Osteocyte (in vitro differentiated cells): ENCODE results near the gene EPHB2. TPM values are rescaled to one million over a fixed set of nuclear protein-coding genes. Genes with fewer than 3 reads are reported as not detected.

ENCODE experiments used
- DNase-seq: peaks from one replicate; pipeline ENCODE4 v3.0.0; 2021; ENCODE audit warnings: mixed read lengths; ENCODE audit not compliant: unreplicated experiment; ENCODE audit errors: extremely low spot score
- H3K27ac Mint-ChIP-seq: one replicate; pipeline ENCODE4 v1.8.0; 2021; ENCODE audit warnings: mild to moderate bottlenecking, mixed read lengths; ENCODE audit not compliant: unreplicated experiment
- H3K27me3 Mint-ChIP-seq: one replicate; pipeline ENCODE4 v1.8.0; 2021; ENCODE audit warnings: mixed read lengths; ENCODE audit not compliant: unreplicated experiment
- H3K36me3 Mint-ChIP-seq: one replicate; pipeline ENCODE4 v1.8.0; 2021; ENCODE audit warnings: mixed read lengths; ENCODE audit not compliant: unreplicated experiment
- H3K4me1 Mint-ChIP-seq: one replicate; pipeline ENCODE4 v1.8.0; 2021; ENCODE audit warnings: mixed read lengths; ENCODE audit not compliant: unreplicated experiment
- H3K4me3 Mint-ChIP-seq: one replicate; pipeline ENCODE4 v1.8.0; 2021; ENCODE audit warnings: mild to moderate bottlenecking, moderate library complexity, mixed read lengths; ENCODE audit not compliant: unreplicated experiment
- H3K9me3 Mint-ChIP-seq: one replicate; pipeline ENCODE4 v1.8.0; 2021; ENCODE audit warnings: mixed read lengths; ENCODE audit not compliant: unreplicated experiment
- CTCF ChIP-seq: fragments of 200-600 bp; sonication (generic); IDR thresholded peaks from 2 replicates; pipeline ENCODE4 v1.5.0; 2021; ENCODE audit warnings: antibody characterized with exemption, mild to moderate bottlenecking, moderate library complexity
- total RNA-seq: library from RNA; stranded (reverse); gene quantifications from 2 replicates; pipeline ENCODE4 v1.2.1, GENCODE V29; 2021

The EPHB2 gene
- total RNA-seq, 1 donor from 2014 or later = 32.5 TPM

GRCh38 chr1:22712502-22713271, 2.0 kb downstream of the EPHB2 start:
- DNase-seq = no peak
- Mint-ChIP-seq H3K36me3 (no peaks in the 10 kb centered on the region), H3K4me3 (peak overlapping the region; percentile 76), H3K27ac (peak overlapping the region; percentile 56), H3K27me3 (no peaks in the 10 kb centered on the region), H3K4me1 (peaks cover 26% of the 10 kb centered on the region), H3K9me3 (no peaks in the 10 kb centered on the region)
- TF ChIP-seq CTCF = peak; percentile 14

- peaks cover 26% of the 10 kb centered on the region for H3K4me1 Mint-ChIP-seq
- H3K4me3 Mint-ChIP-seq = no peak overlapping the region
- no peak for TF ChIP-seq CTCF
- H3K27ac Mint-ChIP-seq = no peak overlapping the region
- no peaks in the 10 kb centered on the region for H3K27me3 Mint-ChIP-seq
- DNase-seq = no peak
- H3K36me3 Mint-ChIP-seq = no peaks in the 10 kb centered on the region
- H3K9me3 Mint-ChIP-seq = no peaks in the 10 kb centered on the region
Observed at GRCh38 chr1:22714455-22714854, 3.8 kb downstream of the EPHB2 start.

DNA sequence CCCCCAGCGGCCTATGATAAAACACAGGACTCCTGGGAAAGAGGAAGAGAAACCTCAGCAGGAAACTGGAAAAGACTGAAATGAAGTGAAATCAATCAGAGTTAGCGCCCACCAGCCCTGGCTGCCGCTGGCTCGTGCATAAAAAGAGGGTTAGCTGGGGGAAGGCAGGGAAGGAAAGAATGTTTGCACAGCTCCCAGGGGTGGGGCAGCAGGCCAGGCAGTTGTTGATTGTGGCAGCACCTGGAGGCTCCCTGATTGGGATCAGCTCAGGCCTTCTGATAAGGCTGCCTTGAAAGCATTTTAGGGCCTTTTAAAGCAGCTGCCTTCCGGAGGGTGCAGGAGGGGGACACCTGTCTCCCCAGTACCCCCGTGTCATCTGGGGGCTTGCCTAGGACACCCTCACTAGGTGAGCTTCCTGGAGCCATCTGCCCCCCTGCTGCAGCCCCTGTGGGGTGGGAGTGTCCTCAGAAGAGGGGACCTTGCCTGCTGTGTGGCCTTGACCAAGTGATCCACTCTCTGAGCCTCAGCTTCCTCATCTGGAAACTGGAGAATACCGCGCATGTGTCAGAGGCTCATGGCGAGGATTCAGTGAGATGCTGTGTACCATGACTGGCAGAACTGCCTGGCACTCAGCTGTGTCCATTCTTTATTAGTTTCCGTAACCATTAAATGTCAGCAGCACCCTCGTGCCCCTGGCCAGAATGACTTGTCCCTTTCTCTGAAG, 6.6 kb downstream of the EPHB2 start:
- Mint-ChIP-seq H3K36me3 (no peaks in the 10 kb centered on the region), H3K4me3 (no peak overlapping the region), H3K4me1 (peaks cover 16% of the 10 kb centered on the region), H3K27ac (no peak overlapping the region), H3K27me3 (no peaks in the 10 kb centered on the region), H3K9me3 (no peaks in the 10 kb centered on the region)
- no peak for DNase-seq
- TF ChIP-seq CTCF = no peak

GRCh38 chr1:22721122-22721873, 10.7 kb downstream of the EPHB2 start:
- H3K4me1 Mint-ChIP-seq = peaks cover 4% of the 10 kb centered on the region
- H3K9me3 Mint-ChIP-seq = no peaks in the 10 kb centered on the region
- TF ChIP-seq CTCF = no peak
- H3K27me3 Mint-ChIP-seq = no peaks in the 10 kb centered on the region
- no peak overlapping the region for H3K4me3 Mint-ChIP-seq
- H3K36me3 Mint-ChIP-seq = no peaks in the 10 kb centered on the region
- H3K27ac Mint-ChIP-seq = no peak overlapping the region
- DNase-seq = no peak
